ENCODE results near the gene IGSF23. TPM values are rescaled to one million over a fixed set of nuclear protein-coding genes. Genes with fewer than 3 reads are reported as not detected.

The IGSF23 gene
- total and polyA plus RNA-seq, 2 of the 13 experiments (the other 11 are each of a cell fraction or from before 2014, with no cell fraction given): 2.3 to 8.8 TPM

- Histone ChIP-seq H3K4me3 (replicated peaks in 1 of 3; ENCODE audit: insufficient read depth in 1 of 3, low read depth in 2 of 3, low read length in 3 of 3) (no peak overlapping the region), H3K9ac (ENCODE audit: insufficient read depth, low read depth, low read length) (no peak overlapping the region), H4K20me1 (ENCODE audit: insufficient read depth, low read length) (no peaks in the 10 kb centered on the region), H3K27ac (ENCODE audit: extremely low read length, insufficient read depth, low read length) (no peak overlapping the region), H3K4me1 (ENCODE audit: insufficient read depth, low read length) (peaks cover 14% of the 10 kb centered on the region; the same call in 1 of the 2 replicates), H3K36me3 (replicated peaks in 1 of 2; ENCODE audit: control insufficient read depth in 1 of 2, insufficient read depth in 2 of 2, low read length in 2 of 2) (no peaks in the 10 kb centered on the region; a peak in 1 of 5 replicates), H3K27me3 (ENCODE audit: control insufficient read depth in 1 of 2, insufficient read depth in 2 of 2, low read length in 2 of 2) (no peaks in the 10 kb centered on the region), H3K4me2 (ENCODE audit: low read depth, low read length) (no peak overlapping the region), H3K9me3 (ENCODE audit: low read length) (no peaks in the 10 kb centered on the region), H2AFZ (ENCODE audit: low read length) (no peak overlapping the region), H3K79me2 (ENCODE audit: insufficient read depth, low read length) (no peaks in the 10 kb centered on the region)
- DNase-seq (ENCODE audit: low spot score) (no peak), ATAC-seq (peak; percentile 41; the same call in 2 of the 3 replicates), FAIRE-seq (no peak)
- no peak for TF ChIP-seq HNRNPH1 (optimal IDR thresholded peaks at IDR 0.05; ENCODE audit: low read depth, low read length)
- TF ChIP-seq ZNF282 (IDR thresholded peaks at IDR 0.05; ENCODE audit: partially characterized antibody): no peak
- TF ChIP-seq NFYB (CRISPR knock-in tag; IDR thresholded peaks at IDR 0.05): peak; percentile 75
- no peak for TF ChIP-seq NR0B2 (CRISPR knock-in tag; IDR thresholded peaks at IDR 0.05)
- no peak for TF ChIP-seq ZNF362 (CRISPR knock-in tag; IDR thresholded peaks at IDR 0.05; ENCODE audit: borderline replicate concordance)
- no peak for TF ChIP-seq SPEN (CRISPR knock-in tag; IDR thresholded peaks at IDR 0.05; ENCODE audit: low read depth)
- TF ChIP-seq ZNF510 (CRISPR knock-in tag; IDR thresholded peaks at IDR 0.05; ENCODE audit: low read depth): no peak
- peak; percentile 70 for TF ChIP-seq NFYC (CRISPR knock-in tag; IDR thresholded peaks at IDR 0.05)
- TF ChIP-seq, protein P1, sequence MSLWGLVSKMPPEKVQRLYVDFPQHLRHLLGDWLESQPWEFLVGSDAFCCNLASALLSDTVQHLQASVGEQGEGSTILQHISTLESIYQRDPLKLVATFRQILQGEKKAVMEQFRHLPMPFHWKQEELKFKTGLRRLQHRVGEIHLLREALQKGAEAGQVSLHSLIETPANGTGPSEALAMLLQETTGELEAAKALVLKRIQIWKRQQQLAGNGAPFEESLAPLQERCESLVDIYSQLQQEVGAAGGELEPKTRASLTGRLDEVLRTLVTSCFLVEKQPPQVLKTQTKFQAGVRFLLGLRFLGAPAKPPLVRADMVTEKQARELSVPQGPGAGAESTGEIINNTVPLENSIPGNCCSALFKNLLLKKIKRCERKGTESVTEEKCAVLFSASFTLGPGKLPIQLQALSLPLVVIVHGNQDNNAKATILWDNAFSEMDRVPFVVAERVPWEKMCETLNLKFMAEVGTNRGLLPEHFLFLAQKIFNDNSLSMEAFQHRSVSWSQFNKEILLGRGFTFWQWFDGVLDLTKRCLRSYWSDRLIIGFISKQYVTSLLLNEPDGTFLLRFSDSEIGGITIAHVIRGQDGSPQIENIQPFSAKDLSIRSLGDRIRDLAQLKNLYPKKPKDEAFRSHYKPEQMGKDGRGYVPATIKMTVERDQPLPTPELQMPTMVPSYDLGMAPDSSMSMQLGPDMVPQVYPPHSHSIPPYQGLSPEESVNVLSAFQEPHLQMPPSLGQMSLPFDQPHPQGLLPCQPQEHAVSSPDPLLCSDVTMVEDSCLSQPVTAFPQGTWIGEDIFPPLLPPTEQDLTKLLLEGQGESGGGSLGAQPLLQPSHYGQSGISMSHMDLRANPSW (CRISPR knock-in tag; IDR thresholded peaks at IDR 0.05; ENCODE audit: borderline replicate concordance): no peak
- TF ChIP-seq ZNF776 (CRISPR knock-in tag; IDR thresholded peaks at IDR 0.05): no peak
- no TSS peak for BruUV-seq (replicated peaks)
- ChIA-PET CTCF (ENCODE audit: low intra/inter-chr PET ratio, low total read pairs) (no interaction called here), POLR2A (no interaction called here)
- WGBS (ENCODE audit: low lambda C conversion rate): 83% methylated on average over 8 of the region's 8 CpGs
- in situ Hi-C loops (cut with HindIII; ENCODE audit: extremely low pct_ligation_motif_present, low pct_unique_long_range_greater_than_20kb): no loop called here
- intact Hi-C loops (cut with micrococcal nuclease; ENCODE audit: unreplicated experiment): no loop called here
Observed at GRCh38 chr19:44677019-44677811, 63.9 kb downstream of the IGSF23 start.
